Posterior cingulate gyrus (tissue), 11 donors: Measurements from ENCODE around the gene SSC5D.
A peak's percentile ranks its signal among the peaks of the same experiment; 100 is the strongest.
"Not testable (repeated sequence)": the region's sequence is repeated elsewhere in the genome, so short reads cannot be mapped to it uniquely, and the experiment has no call there.

Source experiments
- DNase-seq, 10 donors: peaks; one replicate each; pipeline versions ENCODE4 v3.0.0 to v3.0.0-alpha.2; 2020 to 2021; ENCODE audit warnings: mixed read lengths in 3 of 10
- intact Hi-C: fragments of 100-400 bp; cut with DNase I; formaldehyde crosslinking; loops from one replicate; pipeline ENCODE4 v1.15.1; 2023

SSC5D gene

GRCh38 chr19:55528030-55528803 is 40.0 kb downstream of the SSC5D start:
- intact Hi-C loops: no loop called here
- peak in 1 of 10 donors; percentile 64 for DNase-seq

- peak in 1 of 10 donors; percentile 79 for DNase-seq
- intact Hi-C loops: no loop called here
Measured at GRCh38 chr19:55529636-55530234, 41.5 kb downstream of the SSC5D start.

GRCh38 chr19:55530996-55531395 is 42.8 kb downstream of the SSC5D start:
- intact Hi-C loops: no loop called here
- peak in 1 of 10 donors; percentile 69 for DNase-seq

GRCh38 chr19:55534280-55534679 is 46.0 kb downstream of the SSC5D start:
- intact Hi-C loops, DNase-seq: not testable (repeated sequence)

- intact Hi-C loops: no loop called here
- peak in 1 of 10 donors; percentile 12 for DNase-seq
Measured at GRCh38 chr19:55535173-55535964, 47.1 kb downstream of the SSC5D start.

GRCh38 chr19:55535965-55536350 is 47.7 kb downstream of the SSC5D start:
- intact Hi-C loops: no loop called here
- DNase-seq: peak in 1 of 10 donors; percentile 76

- no peak for DNase-seq
- intact Hi-C loops: no loop called here
Measured at GRCh38 chr19:55536366-55536765, 48.1 kb downstream of the SSC5D start.

- intact Hi-C loops: no loop called here
- DNase-seq: peak in 1 of 10 donors; percentile 74
Measured at GRCh38 chr19:55536951-55537740, 48.9 kb downstream of the SSC5D start, which contains the start of gene SBK2. Gene SBK2 (minus strand): TSS chr19:55537133. CDS start chr19:55536294, 839 bp downstream.

GRCh38 chr19:55537741-55538111 is 49.5 kb downstream of the SSC5D start:
- DNase-seq: no peak
- intact Hi-C loops: no loop called here

GRCh38 chr19:55538132-55538531 is 49.9 kb downstream of the SSC5D start:
- DNase-seq: no peak
- intact Hi-C loops: no loop called here

- intact Hi-C loops: no loop called here
Measured at GRCh38 chr19:55539090-55539984, 51.1 kb downstream of the SSC5D start.

GRCh38 chr19:55540619-55541018 is 52.4 kb downstream of the SSC5D start:
- DNase-seq: no peak
- intact Hi-C loops: no loop called here

More at GRCh38 chr19:55539090-55539984, 51.1 kb downstream of the SSC5D start:
- no peak for DNase-seq

- DNase-seq: no peak
- intact Hi-C loops: no loop called here
Measured at GRCh38 chr19:55541091-55541490, 52.9 kb downstream of the SSC5D start.

- intact Hi-C loops: no loop called here
- peak in 1 of 10 donors; percentile 9 for DNase-seq
Measured at GRCh38 chr19:55542292-55542855, 54.1 kb downstream of the SSC5D start.

GRCh38 chr19:55543567-55543966 is 55.3 kb downstream of the SSC5D start:
- intact Hi-C loops: no loop called here
- DNase-seq: peak in 1 of 10 donors; percentile 3

- intact Hi-C loops: no loop called here
- peak in 2 of 10 donors; percentile 57 to 59 for DNase-seq
Measured at GRCh38 chr19:55544014-55544413, 55.8 kb downstream of the SSC5D start.

- peak in 2 of 10 donors; percentile 66 to 72 for DNase-seq
- intact Hi-C loops: no loop called here
Measured at GRCh38 chr19:55544776-55545439, 56.7 kb downstream of the SSC5D start.

GRCh38 chr19:55545443-55545842 is 57.2 kb downstream of the SSC5D start, which contains the start of gene SBK3:
Gene SBK3 (minus strand): TSS chr19:55545543. CDS start chr19:55545543, 0 bp downstream.
- DNase-seq: peak in 2 of 10 donors; percentile 34 to 40
- intact Hi-C loops: no loop called here
